Kidney (tissue), 14 donors: ENCODE results near the gene TMEM185B. TPM values are rescaled to one million over a fixed set of nuclear protein-coding genes. Genes with fewer than 3 reads are reported as not detected.

ENCODE experiments used
- DNase-seq, 5 donors: peaks; one replicate each; pipeline ENCODE4 v3.0.0-alpha.2; 2013 to 2020
- FAIRE-seq: peaks from 2 replicates; lab custom pipeline; 2012; peaks lifted over from hg19 to GRCh38; lab: Jason Lieb, UNC
- H3K27ac ChIP-seq, 2 donors: one replicate each; pipeline ENCODE4 v1.7.0; 2013; ENCODE audit warnings: low read depth in 2 of 2, low read length in 2 of 2, inconsistent platforms in 1 of 2
- H3K27me3 ChIP-seq: one replicate; pipeline ENCODE4 v1.7.1; 2013; ENCODE audit warnings: low read length, inconsistent platforms; ENCODE audit not compliant: control insufficient read depth, insufficient read depth
- H3K36me3 ChIP-seq, 3 donors: one replicate each; pipeline versions ENCODE4 v1.7.0 to v1.7.1; 2013; ENCODE audit warnings: low read length in 3 of 3, control low read depth in 1 of 3, inconsistent platforms in 1 of 3; ENCODE audit not compliant: insufficient read depth in 3 of 3, control insufficient read depth in 2 of 3
- H3K4me1 ChIP-seq, 3 donors: one replicate each; pipeline versions ENCODE4 v1.7.0 to v1.7.1; 2013; ENCODE audit warnings: low read length in 3 of 3, inconsistent platforms in 1 of 3, low read depth in 1 of 3; ENCODE audit not compliant: control insufficient read depth in 2 of 3, insufficient read depth in 2 of 3
- H3K4me3 ChIP-seq, 3 donors: one replicate each; pipeline versions ENCODE4 v1.7.0 to v1.8.1; 2013; ENCODE audit warnings: low read length in 3 of 3, control low read depth in 1 of 3, inconsistent platforms in 1 of 3
- H3K9ac ChIP-seq, 3 donors: one replicate each; pipeline versions ENCODE4 v1.7.0 to v1.7.1; 2013; ENCODE audit warnings: low read length in 3 of 3, control low read depth in 1 of 3, inconsistent platforms in 1 of 3
- H3K9me3 ChIP-seq, 3 donors: one replicate each; pipeline versions ENCODE4 v1.7.0 to v1.7.1; 2013; ENCODE audit warnings: low read length in 3 of 3, control low read depth in 1 of 3, inconsistent platforms in 1 of 3; ENCODE audit not compliant: control insufficient read depth in 2 of 3, insufficient read depth in 1 of 3
- intact Hi-C: fragments of 100-400 bp; cut with DNase I; formaldehyde crosslinking; loops from one replicate; pipeline ENCODE4 v1.11.1; 2022
- polyA plus RNA-seq: library from polyadenylated mRNA; stranded (reverse); fragments of 350-450 nt; fragmentation: Illumina TruSeq; extraction: RNeasy Lipid Tissue Mini Kit (QIAGEN cat#74804); gene quantifications from one replicate; pipeline ENCODE4 v1.2.3, GENCODE V29; 2014; ENCODE audit warnings: low read depth, low replicate concordance; ENCODE audit not compliant: insufficient read depth
- total RNA-seq: library from RNA; stranded (reverse); fragmentation: NEBNext Ultra II Directional; extraction: Animal tissue kit (Norgen Biotek cat#: 25700); gene quantifications from one replicate; pipeline ENCODE4 v1.2.1, GENCODE V29; 2021
- TF ChIP-seq, protein P1 (sequence below): IDR thresholded peaks from 3 replicates; pipeline ENCODE4 v1.5.1; 2012; ENCODE audit warnings: mild to moderate bottlenecking, moderate library complexity, borderline replicate concordance; ENCODE audit not compliant: insufficient read depth; ENCODE audit errors: extremely low read depth
- donor health status: control.
- donor health status: control.
- donor health status: control.
- donor health status: control.
- donor health status: control.
- donor health status: DM: yes; HTN: yes; CAD: no.
- donor health status: Normal renal cell carcinoma (clear cell type).

Gene TMEM185B
- total and polyA plus RNA-seq, 2 donors from 2014 or later, result 8.0 to 28.1 TPM

DNA sequence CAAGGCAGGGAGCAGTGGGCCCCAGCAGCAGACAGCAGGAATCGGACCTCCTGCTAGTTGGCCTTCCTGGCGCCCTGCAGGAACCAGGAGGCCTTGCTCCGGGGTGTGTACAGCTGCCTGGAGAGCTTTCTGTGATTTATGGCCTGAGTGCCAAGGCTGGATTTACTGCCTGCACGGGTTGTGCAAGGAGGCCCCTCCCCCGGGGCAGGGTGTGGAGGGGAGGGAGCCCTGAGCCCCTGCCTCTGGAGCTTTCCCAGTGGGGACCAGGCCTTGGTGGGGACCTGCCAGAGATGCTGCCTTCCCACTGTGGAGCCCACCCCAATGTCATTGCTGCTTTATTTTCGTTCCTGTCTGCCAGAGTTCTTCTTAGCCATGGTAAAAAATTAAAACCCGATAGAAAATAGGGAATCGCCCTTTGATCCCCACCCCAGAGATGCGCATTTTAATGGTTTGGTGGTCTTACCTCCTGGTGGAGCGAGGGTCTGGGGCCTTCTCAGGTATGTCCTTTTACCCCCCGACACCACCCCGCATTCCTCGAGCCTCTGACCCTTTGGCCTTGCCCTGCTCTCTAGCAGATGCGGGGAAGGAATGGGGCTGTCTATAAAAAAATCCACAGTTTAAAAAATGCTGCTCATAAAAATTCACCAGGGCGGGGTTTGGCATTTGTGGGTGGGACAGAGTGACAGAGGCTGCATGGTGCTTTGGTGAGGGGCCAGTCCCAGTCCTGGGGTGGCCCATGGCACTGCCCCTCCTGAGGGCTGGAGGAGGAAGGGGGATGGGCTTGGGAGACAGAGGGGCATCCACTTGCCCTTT lies 22.5 kb upstream of the TMEM185B start:
- peaks cover 0 to 7% (median 2%) of the 10 kb centered on the region in 3 donors for H3K4me1 ChIP-seq
- H3K9me3 ChIP-seq, result no peaks in the 10 kb centered on the region
- DNase-seq (peak in 4 of 5 donors; percentile 86 to 94 (median 90)), FAIRE-seq (no peak)
- TF ChIP-seq, protein P1, sequence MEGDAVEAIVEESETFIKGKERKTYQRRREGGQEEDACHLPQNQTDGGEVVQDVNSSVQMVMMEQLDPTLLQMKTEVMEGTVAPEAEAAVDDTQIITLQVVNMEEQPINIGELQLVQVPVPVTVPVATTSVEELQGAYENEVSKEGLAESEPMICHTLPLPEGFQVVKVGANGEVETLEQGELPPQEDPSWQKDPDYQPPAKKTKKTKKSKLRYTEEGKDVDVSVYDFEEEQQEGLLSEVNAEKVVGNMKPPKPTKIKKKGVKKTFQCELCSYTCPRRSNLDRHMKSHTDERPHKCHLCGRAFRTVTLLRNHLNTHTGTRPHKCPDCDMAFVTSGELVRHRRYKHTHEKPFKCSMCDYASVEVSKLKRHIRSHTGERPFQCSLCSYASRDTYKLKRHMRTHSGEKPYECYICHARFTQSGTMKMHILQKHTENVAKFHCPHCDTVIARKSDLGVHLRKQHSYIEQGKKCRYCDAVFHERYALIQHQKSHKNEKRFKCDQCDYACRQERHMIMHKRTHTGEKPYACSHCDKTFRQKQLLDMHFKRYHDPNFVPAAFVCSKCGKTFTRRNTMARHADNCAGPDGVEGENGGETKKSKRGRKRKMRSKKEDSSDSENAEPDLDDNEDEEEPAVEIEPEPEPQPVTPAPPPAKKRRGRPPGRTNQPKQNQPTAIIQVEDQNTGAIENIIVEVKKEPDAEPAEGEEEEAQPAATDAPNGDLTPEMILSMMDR, result no peak
- no peak overlapping the region for H3K4me3 ChIP-seq
- intact Hi-C loops, result no loop called here
- no peak overlapping the region for H3K27ac ChIP-seq
- no peaks in the 10 kb centered on the region for H3K36me3 ChIP-seq
- H3K9ac ChIP-seq, result no peak overlapping the region
- H3K27me3 ChIP-seq, result no peaks in the 10 kb centered on the region

DNA sequence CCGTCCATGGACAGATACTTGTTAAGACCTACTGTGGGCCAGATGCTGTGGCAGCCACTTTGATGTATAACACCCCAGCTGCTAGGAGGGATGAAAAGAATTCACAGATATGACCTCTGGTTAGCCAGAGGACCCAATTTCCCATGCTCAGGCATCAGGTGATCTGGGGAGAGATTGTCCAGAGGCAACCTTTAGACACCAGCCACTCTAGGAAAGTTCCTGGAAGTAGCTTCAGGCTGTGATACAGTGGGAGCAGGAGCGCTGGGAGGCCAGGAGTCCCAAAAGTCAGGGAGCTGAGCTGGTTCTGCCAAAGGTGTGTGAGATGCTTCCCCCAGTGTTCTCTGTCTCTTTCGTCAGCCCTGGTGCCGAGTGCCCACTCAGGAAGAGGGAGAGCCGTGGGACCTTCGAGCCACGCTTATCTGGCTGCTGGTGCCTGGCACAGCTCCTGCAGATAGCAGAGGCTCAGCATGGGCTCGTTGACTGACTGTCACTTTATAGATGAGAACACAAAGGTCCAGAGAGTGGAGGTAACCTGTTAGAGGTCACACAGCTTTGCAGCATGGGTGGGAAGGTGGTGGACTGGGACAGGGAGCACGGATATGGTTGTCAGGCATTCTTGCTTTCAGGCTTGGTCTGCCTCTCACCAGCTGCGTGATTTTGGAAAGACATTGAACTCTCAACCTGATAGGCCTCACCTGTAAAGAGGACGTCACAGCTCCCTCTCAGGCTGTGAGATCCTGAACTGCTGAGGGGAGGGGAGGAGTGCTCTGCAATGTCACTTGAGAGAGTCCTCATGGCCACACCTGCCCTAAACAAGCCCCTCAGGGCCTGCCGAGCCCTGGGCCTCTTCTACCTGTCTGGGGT lies 21.7 kb upstream of the TMEM185B start:
- Histone ChIP-seq H3K27ac (no peak overlapping the region), H3K27me3 (no peaks in the 10 kb centered on the region), H3K4me1 (peaks cover 0 to 7% (median 2%) of the 10 kb centered on the region in 3 donors), H3K9me3 (no peaks in the 10 kb centered on the region), H3K4me3 (no peak overlapping the region), H3K9ac (no peak overlapping the region), H3K36me3 (no peaks in the 10 kb centered on the region)
- DNase-seq (no peak), FAIRE-seq (no peak)
- intact Hi-C loops, result no loop called here
- TF ChIP-seq, protein P1, result no peak

- peaks cover 0 to 10% (median 2%) of the 10 kb centered on the region in 3 donors for H3K4me1 ChIP-seq
- no peak overlapping the region for H3K9ac ChIP-seq
- no peaks in the 10 kb centered on the region for H3K9me3 ChIP-seq
- DNase-seq (no peak), FAIRE-seq (no peak)
- intact Hi-C loops, result no loop called here
- H3K27me3 ChIP-seq, result no peaks in the 10 kb centered on the region
- TF ChIP-seq, protein P1, result no peak
- no peak overlapping the region for H3K4me3 ChIP-seq
- H3K27ac ChIP-seq, result no peak overlapping the region
- no peaks in the 10 kb centered on the region for H3K36me3 ChIP-seq
Observed at GRCh38 chr2:120243875-120244553, 20.8 kb upstream of the TMEM185B start.
